GM20431 (cell line): Measurements from ENCODE around the gene RGS17.

Source experiments
- in situ Hi-C: fragments of 300-500 bp; cut with MseI, MboI; formaldehyde crosslinking; loops from one replicate; pipeline ENCODE4 v1.15.0; 2020; ENCODE audit warnings: low sequenced_read_pairs; ENCODE audit not compliant: unreplicated experiment

The RGS17 gene

GRCh38 chr6:153087436-153087835 lies 43.6 kb downstream of the RGS17 start:
- in situ Hi-C loops = no loop called here

GRCh38 chr6:153086225-153086990 lies 44.7 kb downstream of the RGS17 start:
- in situ Hi-C loops = no loop called here

- in situ Hi-C loops = no loop called here
Measured at GRCh38 chr6:153085239-153085638, 45.8 kb downstream of the RGS17 start.

- in situ Hi-C loops = no loop called here
Measured at GRCh38 chr6:153084393-153084792, 46.7 kb downstream of the RGS17 start.

- in situ Hi-C loops = no loop called here
Measured at GRCh38 chr6:153083869-153084268, 47.2 kb downstream of the RGS17 start.

GRCh38 chr6:153081914-153082313 lies 49.2 kb downstream of the RGS17 start:
- in situ Hi-C loops = no loop called here

GRCh38 chr6:153076431-153076830 lies 54.7 kb downstream of the RGS17 start:
- in situ Hi-C loops = no loop called here

GRCh38 chr6:153074761-153075160 lies 56.3 kb downstream of the RGS17 start:
- in situ Hi-C loops = no loop called here

- in situ Hi-C loops = no loop called here
Measured at GRCh38 chr6:153073841-153074240, 57.2 kb downstream of the RGS17 start.

GRCh38 chr6:153070756-153071155 lies 60.3 kb downstream of the RGS17 start:
- in situ Hi-C loops = no loop called here

- in situ Hi-C loops = no loop called here
Measured at GRCh38 chr6:153069897-153070296, 61.2 kb downstream of the RGS17 start.

GRCh38 chr6:153065222-153065621 lies 65.9 kb downstream of the RGS17 start:
- in situ Hi-C loops = no loop called here

- in situ Hi-C loops = no loop called here
Measured at GRCh38 chr6:153063936-153064335, 67.1 kb downstream of the RGS17 start.

GRCh38 chr6:153062516-153062915 lies 68.6 kb downstream of the RGS17 start:
- in situ Hi-C loops = no loop called here

- in situ Hi-C loops = no loop called here
Measured at GRCh38 chr6:153059757-153060156, 71.3 kb downstream of the RGS17 start.

GRCh38 chr6:153059311-153059710 lies 71.8 kb downstream of the RGS17 start:
- in situ Hi-C loops = no loop called here

GRCh38 chr6:153058909-153059308 lies 72.2 kb downstream of the RGS17 start:
- in situ Hi-C loops = no loop called here

GRCh38 chr6:153058291-153058690 lies 72.8 kb downstream of the RGS17 start:
- in situ Hi-C loops = no loop called here

GRCh38 chr6:153056308-153056707 lies 74.8 kb downstream of the RGS17 start:
- in situ Hi-C loops = no loop called here

- in situ Hi-C loops = no loop called here
Measured at GRCh38 chr6:153051801-153052200, 79.3 kb downstream of the RGS17 start.

- in situ Hi-C loops = loop anchor here (25.0 kb wide), 1 partner anchor 264 kb away; no protein-coding TSS in a partner anchor
Measured at GRCh38 chr6:153048631-153049030, 82.5 kb downstream of the RGS17 start.

GRCh38 chr6:153047386-153047785 lies 83.7 kb downstream of the RGS17 start:
- in situ Hi-C loops = loop anchor here (25.0 kb wide), 1 partner anchor 265 kb away; no protein-coding TSS in a partner anchor
